ENCODE results near the gene GTF2H4. TPM values are rescaled to one million over a fixed set of nuclear protein-coding genes. Genes with fewer than 3 reads are reported as not detected.
A peak's percentile ranks its signal among the peaks of the same experiment; 100 is the strongest.

GTF2H4 gene
- total and polyA plus RNA-seq, 2 of the 8 experiments (the other 6 are each of a cell fraction or from before 2014, with no cell fraction given), result 42.3 to 53.4 TPM

- no peak for TF ChIP-seq EZH2 (IDR thresholded peaks at IDR 0.05; ENCODE audit: low read depth, low read length, severe bottlenecking)
- no peak overlapping the region for H2BK15ac ChIP-seq (ENCODE audit: low read length)
- H2BK20ac ChIP-seq (ENCODE audit: low read length), result 0 out of 2 replicates have a peak overlapping the region, but pooled peaks have one; percentile 8
- FAIRE-seq, result no peak
- H4K91ac ChIP-seq (replicated peaks; ENCODE audit: insufficient read length, low read length), result no peak overlapping the region
- ChIA-PET POLR2A (ENCODE audit: partially characterized antibody) (interaction anchor here (0.7 to 1.4 kb wide), 2 partner anchors 20 to 49 kb away, joined by 3 to 4 read pairs; partner anchors contain the start of genes DDR1 and VARS2), CTCF (ENCODE audit: partially characterized antibody) (interaction anchor here (0.6 to 1.5 kb wide), 5 partner anchors 13 to 1975 kb away, joined by 3 to 5 read pairs (median 3); no protein-coding TSS in a partner anchor)
- no peak overlapping the region for H3K23ac ChIP-seq (ENCODE audit: insufficient read length)
- no peaks in the 10 kb centered on the region for H4K20me1 ChIP-seq (replicated peaks in 1 of 2; ENCODE audit: control insufficient read depth in 1 of 2, insufficient read depth in 2 of 2, low read length in 2 of 2)
- no peak overlapping the region for H2BK120ac ChIP-seq (replicated peaks; ENCODE audit: low read depth, low read length)
- H3K18ac ChIP-seq (ENCODE audit: extremely low read depth, low read length), result no peak overlapping the region
- H3K9me3 ChIP-seq (ENCODE audit: insufficient read depth in 2 of 2, low read depth in 1 of 2, low read length in 1 of 2), result peaks cover 22% of the 10 kb centered on the region in 2 experiments
- no peaks in the 10 kb centered on the region for H3K79me2 ChIP-seq (ENCODE audit: control insufficient read depth in 1 of 2, insufficient read depth in 2 of 2, low read length in 2 of 2)
- H3K56ac ChIP-seq (replicated peaks; ENCODE audit: insufficient read length, low read depth, low read length), result no peak overlapping the region
- no peaks in the 10 kb centered on the region for H3K23me2 ChIP-seq (ENCODE audit: low read depth, low read length)
- H3K4me1 ChIP-seq (replicated peaks in 1 of 4; ENCODE audit: control insufficient read depth in 3 of 4, insufficient read depth in 4 of 4, low read length in 3 of 4), result no peaks in the 10 kb centered on the region
- H2BK12ac ChIP-seq (ENCODE audit: low read depth, low read length), result no peak overlapping the region
- WGBS, 2 experiments (ENCODE audit: extremely low coverage in 1 of 2, insufficient coverage in 1 of 2, insufficient read length in 1 of 2, insufficient replicate concordance in 2 of 2, low coverage in 1 of 2, low lambda C conversion rate in 2 of 2, missing lambda C conversion rate in 1 of 2), result 86% methylated on average over 4 of the region's 4 CpGs; no CpG with 5 or more reads in 1 of the 2 experiments
- H3K27ac ChIP-seq (ENCODE audit: low read depth, low read length), result no peak overlapping the region
- 0 out of 2 replicates have a peak overlapping the region, but pooled peaks have one; percentile 25 for H4K8ac ChIP-seq (ENCODE audit: extremely low read depth, insufficient read depth, low read length)
- H3K4ac ChIP-seq (replicated peaks; ENCODE audit: insufficient read length, low read depth, low read length), result no peak overlapping the region
- H3K4me2 ChIP-seq (ENCODE audit: insufficient read depth in 1 of 2, low read depth in 2 of 2, low read length in 2 of 2), result no peak overlapping the region
- DNase-seq (ENCODE audit: low read depth in 1 of 2, low spot score in 2 of 2), result no peak
- H3K4me3 ChIP-seq (ENCODE audit: extremely low read depth in 1 of 4, insufficient read depth in 2 of 4, low read depth in 3 of 4, low read length in 4 of 4), result no peak overlapping the region
- no peak overlapping the region for H3K14ac ChIP-seq (ENCODE audit: insufficient read length)
- H3K79me1 ChIP-seq (ENCODE audit: low read depth, low read length), result no peaks in the 10 kb centered on the region
- H3K36me3 ChIP-seq (ENCODE audit: control insufficient read depth in 2 of 4, insufficient read depth in 4 of 4, low read length in 3 of 4), result no peaks in the 10 kb centered on the region
- no peak overlapping the region for H3K9ac ChIP-seq (replicated peaks in 1 of 4; ENCODE audit: extremely low read depth in 1 of 4, low read depth in 3 of 4, low read length in 3 of 4)
- no peak overlapping the region for H4K5ac ChIP-seq (ENCODE audit: insufficient read length, low read depth, low read length)
- no peak overlapping the region for H2AK5ac ChIP-seq (ENCODE audit: low read depth, low read length)
- H2AFZ ChIP-seq (ENCODE audit: low read length), result no peak overlapping the region
- no peaks in the 10 kb centered on the region for H3K27me3 ChIP-seq (replicated peaks in 1 of 4; ENCODE audit: control insufficient read depth in 3 of 4, extremely low read depth in 1 of 4, insufficient read depth in 3 of 4, low read length in 3 of 4)
- H2BK5ac ChIP-seq (ENCODE audit: low read depth, low read length), result no peak overlapping the region
Observed at GRCh38 chr6:30864325-30864724, 43.7 kb upstream of the GTF2H4 start.

All from H1 (cell line).